Measurements from ENCODE around the gene DAW1.
"Not testable (repeated sequence)": the region's sequence is repeated elsewhere in the genome, so short reads cannot be mapped to it uniquely, and the experiment has no call there.

- TF ChIP-seq, protein P1, sequence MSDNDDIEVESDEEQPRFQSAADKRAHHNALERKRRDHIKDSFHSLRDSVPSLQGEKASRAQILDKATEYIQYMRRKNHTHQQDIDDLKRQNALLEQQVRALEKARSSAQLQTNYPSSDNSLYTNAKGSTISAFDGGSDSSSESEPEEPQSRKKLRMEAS (IDR thresholded peaks at IDR 0.05), result not testable (repeated sequence)
- not testable (repeated sequence) for TF ChIP-seq EZH2 (IDR thresholded peaks at IDR 0.05); POLR2A (IDR thresholded peaks at IDR 0.05; ENCODE audit: borderline replicate concordance, extremely low read depth, insufficient read depth, insufficient read length); POLR2AphosphoS5 (IDR thresholded peaks at IDR 0.05; ENCODE audit: low read depth, low read length); EGR1 (IDR thresholded peaks at IDR 0.05; ENCODE audit: low read depth); ZFX (IDR thresholded peaks at IDR 0.05); YY1 (IDR thresholded peaks at IDR 0.05; ENCODE audit: extremely low read depth, insufficient replicate concordance, low read depth, low read length); EZH2phosphoT487 (IDR thresholded peaks at IDR 0.05; ENCODE audit: borderline replicate concordance)
- TF ChIP-seq, protein P2, sequence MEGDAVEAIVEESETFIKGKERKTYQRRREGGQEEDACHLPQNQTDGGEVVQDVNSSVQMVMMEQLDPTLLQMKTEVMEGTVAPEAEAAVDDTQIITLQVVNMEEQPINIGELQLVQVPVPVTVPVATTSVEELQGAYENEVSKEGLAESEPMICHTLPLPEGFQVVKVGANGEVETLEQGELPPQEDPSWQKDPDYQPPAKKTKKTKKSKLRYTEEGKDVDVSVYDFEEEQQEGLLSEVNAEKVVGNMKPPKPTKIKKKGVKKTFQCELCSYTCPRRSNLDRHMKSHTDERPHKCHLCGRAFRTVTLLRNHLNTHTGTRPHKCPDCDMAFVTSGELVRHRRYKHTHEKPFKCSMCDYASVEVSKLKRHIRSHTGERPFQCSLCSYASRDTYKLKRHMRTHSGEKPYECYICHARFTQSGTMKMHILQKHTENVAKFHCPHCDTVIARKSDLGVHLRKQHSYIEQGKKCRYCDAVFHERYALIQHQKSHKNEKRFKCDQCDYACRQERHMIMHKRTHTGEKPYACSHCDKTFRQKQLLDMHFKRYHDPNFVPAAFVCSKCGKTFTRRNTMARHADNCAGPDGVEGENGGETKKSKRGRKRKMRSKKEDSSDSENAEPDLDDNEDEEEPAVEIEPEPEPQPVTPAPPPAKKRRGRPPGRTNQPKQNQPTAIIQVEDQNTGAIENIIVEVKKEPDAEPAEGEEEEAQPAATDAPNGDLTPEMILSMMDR (IDR thresholded peaks at IDR 0.05 in 2 of 3, conservative IDR thresholded peaks at IDR 0.05 in 1 of 3; ENCODE audit: borderline replicate concordance in 1 of 3, insufficient read depth in 1 of 3, low read depth in 2 of 3, low read length in 2 of 3), result not testable (repeated sequence)
These were observed 31.9 kb upstream of the DAW1 start for GRCh38 chr2:227839339-227840129.
